HG03521 (cell line): Measurements from ENCODE around the gene HLTF.
"Not testable (repeated sequence)": the region's sequence is repeated elsewhere in the genome, so short reads cannot be mapped to it uniquely, and the experiment has no call there.

Experiments used
- ATAC-seq: cut with Tn5 transposase; IDR thresholded peaks from one replicate; pipeline ENCODE4 v1.9.1; 2021; ENCODE audit warnings: mild to moderate bottlenecking, moderate library complexity; ENCODE audit not compliant: unreplicated experiment

HLTF gene, protein sequence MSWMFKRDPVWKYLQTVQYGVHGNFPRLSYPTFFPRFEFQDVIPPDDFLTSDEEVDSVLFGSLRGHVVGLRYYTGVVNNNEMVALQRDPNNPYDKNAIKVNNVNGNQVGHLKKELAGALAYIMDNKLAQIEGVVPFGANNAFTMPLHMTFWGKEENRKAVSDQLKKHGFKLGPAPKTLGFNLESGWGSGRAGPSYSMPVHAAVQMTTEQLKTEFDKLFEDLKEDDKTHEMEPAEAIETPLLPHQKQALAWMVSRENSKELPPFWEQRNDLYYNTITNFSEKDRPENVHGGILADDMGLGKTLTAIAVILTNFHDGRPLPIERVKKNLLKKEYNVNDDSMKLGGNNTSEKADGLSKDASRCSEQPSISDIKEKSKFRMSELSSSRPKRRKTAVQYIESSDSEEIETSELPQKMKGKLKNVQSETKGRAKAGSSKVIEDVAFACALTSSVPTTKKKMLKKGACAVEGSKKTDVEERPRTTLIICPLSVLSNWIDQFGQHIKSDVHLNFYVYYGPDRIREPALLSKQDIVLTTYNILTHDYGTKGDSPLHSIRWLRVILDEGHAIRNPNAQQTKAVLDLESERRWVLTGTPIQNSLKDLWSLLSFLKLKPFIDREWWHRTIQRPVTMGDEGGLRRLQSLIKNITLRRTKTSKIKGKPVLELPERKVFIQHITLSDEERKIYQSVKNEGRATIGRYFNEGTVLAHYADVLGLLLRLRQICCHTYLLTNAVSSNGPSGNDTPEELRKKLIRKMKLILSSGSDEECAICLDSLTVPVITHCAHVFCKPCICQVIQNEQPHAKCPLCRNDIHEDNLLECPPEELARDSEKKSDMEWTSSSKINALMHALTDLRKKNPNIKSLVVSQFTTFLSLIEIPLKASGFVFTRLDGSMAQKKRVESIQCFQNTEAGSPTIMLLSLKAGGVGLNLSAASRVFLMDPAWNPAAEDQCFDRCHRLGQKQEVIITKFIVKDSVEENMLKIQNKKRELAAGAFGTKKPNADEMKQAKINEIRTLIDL

DNA sequence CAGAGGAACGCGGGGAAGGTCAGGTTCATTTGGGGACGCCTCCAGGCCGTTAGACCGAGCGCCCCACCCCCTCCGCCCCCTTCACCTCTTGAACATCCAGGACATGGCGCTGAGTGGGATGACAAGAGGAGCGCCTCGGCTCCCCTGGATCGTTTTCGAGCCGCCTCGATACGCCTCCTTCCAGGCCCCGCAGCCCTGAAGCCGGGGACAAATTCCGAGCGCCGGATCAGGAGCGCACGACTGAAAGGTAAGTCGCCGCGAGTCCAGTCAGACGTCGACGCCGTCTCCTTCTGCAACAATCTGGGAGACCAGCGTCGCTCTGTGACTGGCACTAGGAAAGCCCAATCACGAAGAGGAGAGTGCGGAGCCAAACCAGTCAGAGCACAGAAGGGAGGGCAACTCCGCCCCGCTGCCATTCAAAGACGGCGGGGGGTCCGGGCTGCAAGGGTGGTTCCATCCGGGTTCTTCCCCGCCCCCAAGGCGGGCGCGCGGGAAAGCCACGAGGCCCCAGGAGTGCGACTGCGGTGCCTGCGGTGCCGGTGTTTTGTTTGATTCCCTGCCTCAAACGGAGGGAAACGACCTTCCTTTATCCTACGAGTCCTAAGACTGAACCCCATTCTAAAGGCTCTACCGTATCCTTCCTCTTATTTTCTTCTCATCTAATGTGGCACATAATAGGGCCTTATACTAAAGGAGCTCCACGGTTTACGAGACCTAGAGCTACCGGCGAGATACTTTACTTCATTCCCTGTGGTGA, at the start of gene HLTF:
Gene HLTF, minus strand, starts transcription at position 302 of the 757 bp plus-strand sequence. Its CDS starts 197 bp downstream, at position 105.
- ATAC-seq: peak; percentile 98

DNA sequence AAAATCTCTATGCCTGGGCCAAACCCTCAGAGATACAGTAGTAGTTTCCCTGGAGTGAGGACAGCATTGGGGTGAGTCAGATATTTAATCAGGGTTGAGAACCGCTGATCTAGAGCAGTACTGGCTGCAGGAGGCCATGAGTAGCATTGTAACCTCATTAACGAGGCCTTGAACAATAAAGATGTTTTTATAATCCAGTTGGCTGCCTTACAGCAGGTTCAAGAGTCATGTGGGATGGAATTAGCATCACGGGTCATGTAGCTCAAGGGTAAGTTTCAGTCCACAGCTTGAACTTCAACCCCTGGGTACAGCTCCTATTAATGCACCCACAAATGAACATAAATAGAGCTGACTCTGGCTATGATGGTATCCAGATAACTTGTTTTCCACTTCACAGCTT, 48.2 kb upstream of the HLTF start:
- ATAC-seq: no peak

DNA sequence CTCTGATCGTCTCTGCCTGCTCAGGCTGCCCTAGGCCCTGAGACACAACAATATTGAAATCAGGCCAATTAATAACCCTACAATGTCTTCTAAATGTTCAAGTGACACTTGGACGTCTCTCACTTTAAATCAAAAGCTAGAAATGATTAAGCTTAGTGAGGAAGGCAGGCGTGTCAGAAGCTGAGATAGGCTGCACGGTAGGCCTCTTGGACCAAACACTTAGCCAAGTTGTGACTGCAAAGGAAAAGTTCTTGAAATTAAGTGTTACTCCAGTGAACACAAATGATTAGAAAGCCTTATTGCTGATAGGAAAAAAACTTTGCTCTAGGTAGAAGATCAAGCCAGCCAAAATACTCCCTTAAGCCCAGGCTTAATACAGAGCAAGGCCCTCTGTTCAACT, 45.3 kb upstream of the HLTF start:
- no peak for ATAC-seq

DNA sequence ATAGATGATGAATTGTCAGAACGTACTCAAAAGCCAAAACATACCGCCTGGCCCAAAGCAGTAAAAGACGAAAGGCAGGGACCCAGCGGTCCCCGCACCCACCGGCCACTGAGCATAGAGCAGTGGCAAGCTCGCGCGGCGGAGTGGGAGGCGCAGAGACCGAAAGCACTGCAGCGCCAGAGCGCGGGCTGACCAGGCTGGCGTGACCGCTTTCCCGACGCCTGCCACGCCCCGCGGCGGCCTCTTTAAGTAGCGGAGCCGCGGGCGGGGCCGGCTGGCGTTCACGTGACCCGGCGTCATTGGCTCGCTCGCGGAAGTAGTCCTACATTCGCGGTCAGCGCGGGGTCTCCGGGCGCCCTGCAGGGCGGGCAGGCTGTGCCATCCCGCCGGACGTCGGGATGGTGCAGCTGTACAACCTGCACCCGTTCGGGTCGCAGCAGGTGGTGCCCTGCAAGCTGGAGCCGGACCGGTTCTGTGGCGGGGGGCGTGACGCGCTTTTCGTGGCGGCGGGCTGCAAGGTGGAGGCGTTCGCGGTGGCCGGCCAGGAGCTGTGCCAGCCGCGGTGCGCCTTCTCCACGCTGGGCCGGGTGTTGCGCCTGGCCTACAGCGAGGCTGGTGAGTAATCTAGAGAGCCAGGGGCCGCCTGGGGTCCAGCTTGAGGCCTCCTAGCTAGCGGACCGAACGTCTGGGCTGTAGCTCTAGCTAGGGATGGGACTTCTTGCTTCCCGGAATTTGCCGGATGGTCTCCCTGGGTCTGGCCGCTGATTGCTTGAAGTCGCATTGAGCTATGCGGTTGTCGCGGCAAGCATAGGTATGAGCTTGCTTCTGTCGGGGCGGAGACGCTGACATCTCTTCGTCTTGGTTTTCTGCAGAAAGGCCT, 43.2 kb upstream of the HLTF start, which contains the start of gene HPS3:
Gene HPS3, plus strand, starts transcription at position 313 of the 880 bp plus-strand sequence. Its CDS starts 86 bp downstream, at position 399.
- ATAC-seq: peak; percentile 96

DNA sequence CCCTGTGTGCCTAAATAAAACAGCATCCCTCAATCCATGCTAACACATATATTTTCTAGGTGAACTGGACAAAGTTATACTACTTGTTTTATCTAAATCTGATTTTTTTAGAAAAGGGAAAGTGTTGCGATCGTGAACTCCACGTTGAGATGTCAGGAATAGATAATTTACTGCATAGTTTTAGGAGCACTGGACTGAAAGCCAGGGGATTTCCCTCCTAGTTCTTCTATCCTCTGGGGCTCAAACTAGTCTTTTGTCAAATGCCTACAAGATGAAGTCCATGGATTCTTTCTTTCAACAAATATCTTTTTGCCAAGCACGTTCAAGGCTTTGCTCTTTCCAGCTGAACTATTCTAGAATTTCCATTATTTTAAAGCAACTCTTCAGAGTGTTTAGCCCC, 42.5 kb upstream of the HLTF start:
- ATAC-seq: no peak

DNA sequence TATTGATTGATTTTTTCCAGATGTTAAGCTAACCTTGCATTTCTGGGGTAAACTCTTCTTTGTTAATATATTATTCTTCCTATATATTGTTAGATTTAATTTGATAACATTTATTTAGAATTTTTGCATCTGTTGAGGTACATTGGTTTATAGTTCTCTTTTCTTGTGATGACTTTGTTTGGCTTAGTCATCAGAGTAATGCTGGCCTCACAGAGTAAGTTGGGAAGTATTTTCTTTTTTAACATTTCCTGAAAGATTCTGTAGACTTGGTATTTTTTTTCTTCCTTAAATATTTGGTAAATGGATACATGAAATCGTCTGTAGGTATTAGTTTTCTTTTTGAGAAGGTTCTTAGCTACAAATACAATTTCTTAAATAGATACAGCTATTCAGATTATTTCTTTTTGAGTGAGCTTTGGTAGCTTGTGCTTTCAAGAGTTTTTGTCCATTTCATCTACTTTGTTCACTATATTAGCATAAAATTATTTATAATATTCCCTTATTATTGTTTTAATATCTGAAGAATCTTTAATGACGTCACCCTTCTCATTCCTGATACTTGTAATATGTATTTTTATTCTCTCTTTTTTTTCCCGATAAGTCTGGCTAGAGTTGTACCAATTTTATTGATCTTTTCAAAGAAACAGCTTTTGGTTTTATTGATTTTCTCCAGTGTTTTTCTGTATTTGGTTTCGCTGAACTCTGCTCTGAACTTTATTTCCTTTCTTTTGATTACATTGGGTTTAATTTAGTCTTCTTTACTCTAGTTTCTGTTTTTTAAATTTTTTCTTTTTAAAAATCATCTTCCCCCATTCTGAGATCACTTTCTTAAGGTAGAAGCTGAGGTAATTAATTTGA, 36.6 kb upstream of the HLTF start:
- ATAC-seq: no peak

DNA sequence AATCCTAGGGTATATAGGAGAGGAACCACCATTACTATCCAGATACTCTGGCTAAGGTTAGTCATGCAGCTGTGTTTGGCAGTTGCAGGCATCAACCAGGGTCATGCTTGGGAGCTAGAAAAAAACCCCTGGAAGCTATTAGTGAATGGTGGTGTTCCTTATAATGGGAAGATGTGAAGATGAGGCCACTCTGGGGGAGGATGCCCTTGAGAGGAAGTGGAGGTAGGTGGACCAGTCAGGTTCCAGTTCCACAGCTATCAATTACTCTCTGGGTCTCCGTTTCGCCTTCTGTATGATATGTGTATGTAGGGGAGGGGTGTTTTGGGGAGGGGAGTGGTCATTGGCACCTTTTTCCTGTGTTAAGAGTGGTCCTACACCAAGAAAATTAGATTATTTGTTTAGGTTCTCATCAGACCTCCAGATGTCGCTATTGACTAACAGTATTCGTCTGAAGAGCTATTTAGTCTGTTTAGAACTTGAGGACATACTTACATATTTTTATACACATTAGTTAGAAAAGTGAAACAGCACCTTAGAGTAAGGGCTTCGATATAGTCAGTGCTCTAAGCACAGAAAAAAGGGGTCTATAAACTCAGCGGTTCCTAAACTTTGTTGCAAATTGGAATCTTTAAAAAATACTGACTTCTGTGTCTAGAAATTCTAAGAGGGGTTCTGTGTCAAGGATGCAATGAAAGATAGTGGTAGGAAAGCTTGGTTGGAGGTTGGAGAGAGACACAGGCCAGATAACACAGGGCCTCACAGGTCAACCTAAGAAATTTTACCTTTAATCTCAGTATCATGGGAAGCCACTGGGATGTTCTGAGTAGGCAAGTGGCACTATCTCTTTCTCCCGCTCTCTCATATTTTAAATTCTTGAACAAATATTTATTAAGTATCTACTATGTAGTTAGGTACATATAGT, 34.0 kb upstream of the HLTF start:
- ATAC-seq: no peak

DNA sequence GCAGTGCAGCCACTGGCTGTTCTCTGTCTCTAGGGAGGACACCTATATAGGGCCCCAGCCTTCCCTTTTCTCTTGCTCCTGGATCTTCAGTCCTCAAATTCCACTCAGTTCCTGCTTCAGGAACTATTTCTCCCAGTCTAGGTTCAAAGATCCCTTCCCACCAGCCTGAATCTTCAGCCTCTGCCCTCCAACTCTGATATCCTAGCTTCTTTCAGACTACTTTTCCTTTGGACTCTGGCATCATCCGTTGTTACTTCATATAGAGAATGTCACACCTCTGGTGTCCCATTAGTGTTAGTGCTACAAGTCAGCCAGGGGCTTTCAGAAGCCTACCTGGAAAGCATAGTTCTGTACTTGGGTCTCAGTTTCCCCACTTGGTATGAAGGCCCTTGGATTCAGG, 33.1 kb upstream of the HLTF start:
- no peak for ATAC-seq

DNA sequence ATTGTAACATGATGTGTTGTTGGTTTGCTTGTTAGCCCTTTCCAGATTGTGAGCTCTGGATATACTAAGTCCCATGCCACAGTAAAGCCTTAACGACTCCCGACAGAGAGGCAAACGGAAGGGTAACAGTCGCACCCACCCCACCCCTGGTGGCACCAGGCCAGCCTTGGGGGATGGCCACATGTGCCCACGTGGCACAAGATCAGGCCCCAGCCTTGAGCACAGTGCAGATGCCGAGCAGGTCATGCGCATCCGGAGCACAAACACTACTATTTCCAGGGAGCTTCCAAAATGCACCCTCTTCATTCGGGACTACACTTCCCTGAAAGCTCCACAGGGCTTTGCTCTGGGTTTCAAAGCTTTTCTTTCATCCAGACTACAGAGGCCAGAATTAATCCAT, 32.4 kb upstream of the HLTF start:
- ATAC-seq: no peak

DNA sequence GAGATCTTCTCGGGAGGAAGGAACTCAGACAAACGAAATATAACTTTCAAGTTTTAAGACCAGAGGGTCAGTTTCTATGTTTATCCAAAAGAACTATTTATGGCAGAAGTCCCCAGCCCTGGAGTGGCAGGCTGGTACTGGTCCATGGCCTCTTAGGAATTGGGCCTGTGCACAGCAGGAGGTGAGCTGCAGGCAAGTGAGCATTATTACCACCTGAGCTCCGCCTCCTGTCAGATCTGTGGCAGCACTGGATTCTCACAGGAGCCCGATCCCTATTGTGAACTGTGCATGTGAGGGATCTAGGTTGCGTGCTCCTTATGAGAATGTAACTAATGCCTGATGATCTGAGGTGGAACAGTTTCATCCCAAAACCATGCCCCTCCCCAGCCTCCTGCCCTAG, 28.8 kb upstream of the HLTF start:
- no peak for ATAC-seq

DNA sequence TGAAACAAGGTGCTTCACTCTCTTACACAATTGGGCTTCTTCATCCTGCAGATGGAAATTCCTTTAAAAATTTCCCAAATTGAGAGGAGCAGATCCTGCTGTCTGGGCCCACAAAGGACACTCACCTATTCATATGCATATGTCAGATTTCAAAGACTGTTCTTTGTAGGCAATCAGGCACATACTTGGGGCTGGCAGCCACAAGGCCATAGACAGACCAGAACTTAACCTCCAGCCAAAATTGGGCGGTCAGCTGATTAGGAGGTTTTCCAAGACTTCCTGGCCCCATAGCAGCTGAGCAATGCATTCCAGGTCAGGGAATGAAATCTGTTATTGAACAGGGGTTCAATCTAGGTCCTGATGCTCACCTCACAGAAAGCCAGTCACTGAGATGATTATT, 28.1 kb upstream of the HLTF start:
- no peak for ATAC-seq

DNA sequence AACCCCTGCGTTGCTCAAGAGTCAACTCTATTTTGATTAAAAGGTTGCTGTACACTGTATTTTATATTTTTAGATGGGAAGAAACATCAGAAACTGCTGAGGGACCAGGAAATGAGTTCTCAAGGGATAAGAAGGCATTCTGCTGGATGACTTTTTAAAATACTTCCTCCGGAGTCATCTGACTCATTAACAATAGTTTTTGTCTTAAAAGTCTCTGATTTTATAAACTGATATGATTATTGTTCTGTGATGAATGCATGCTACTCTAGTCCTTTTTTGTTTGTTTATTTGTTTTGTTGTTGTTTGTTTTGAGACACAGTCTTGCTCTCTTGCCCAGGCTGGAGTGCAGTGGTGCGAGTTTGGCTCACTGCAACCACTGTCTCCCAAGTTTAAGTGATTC, 18.2 kb upstream of the HLTF start:
- ATAC-seq: no peak

DNA sequence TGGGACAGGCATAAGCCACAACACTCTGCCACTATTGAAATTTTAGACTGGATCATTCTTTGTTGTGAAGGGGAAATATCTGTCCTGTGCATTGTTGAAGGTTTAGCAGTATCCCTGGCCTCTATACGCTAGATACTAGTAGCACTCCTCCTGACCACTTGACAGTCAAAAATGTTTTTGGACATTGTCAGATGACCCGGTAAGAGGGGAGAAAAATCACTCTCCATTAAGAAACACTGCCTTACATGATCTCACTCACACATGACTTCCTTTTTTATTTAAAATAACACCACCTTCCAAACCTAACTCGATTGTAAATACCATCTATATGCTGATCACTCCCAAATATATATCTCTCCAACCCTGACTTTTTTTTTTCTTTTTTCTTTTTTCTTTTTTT, 15.3 kb upstream of the HLTF start:
- ATAC-seq: no peak

DNA sequence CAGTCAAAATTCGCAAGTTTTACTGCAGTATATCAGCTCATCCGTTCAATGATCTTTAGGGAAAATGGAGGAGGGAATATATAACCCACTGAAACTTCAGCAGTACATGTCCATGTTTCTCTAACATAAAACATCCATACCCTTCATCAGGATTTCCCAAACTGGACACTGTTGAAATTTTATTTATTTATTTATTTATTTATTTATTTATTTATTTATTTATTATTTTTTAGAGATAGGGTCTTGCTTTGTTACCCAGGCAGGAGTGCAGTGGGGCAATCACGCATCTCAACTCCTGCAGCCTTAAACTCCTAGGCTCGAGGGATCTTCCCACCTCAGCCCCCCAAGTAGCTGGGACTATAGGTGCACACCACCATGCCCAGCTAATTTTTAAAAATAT, 14.8 kb upstream of the HLTF start:
- no peak for ATAC-seq

DNA sequence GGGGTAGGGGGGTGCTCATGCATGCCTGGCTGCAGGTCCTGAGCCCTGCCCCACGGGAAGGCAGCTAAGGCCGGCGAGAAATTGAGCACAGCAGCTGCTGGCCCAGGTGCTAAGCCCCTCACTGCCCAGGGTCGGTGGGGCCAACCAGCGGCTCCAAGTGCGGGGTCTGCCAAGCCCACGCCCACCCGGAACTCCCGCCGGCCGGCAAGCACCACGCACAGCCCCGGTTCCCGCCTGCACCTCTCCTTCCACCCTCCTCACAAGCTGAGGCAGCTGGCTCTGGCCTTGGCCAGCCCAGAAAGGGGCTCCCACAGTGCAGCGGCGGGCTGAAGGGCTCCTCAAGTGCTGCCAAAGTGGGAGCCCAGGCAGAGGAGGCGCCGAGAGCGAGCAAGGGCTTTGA, 11.7 kb upstream of the HLTF start:
- ATAC-seq: not testable (repeated sequence)

DNA sequence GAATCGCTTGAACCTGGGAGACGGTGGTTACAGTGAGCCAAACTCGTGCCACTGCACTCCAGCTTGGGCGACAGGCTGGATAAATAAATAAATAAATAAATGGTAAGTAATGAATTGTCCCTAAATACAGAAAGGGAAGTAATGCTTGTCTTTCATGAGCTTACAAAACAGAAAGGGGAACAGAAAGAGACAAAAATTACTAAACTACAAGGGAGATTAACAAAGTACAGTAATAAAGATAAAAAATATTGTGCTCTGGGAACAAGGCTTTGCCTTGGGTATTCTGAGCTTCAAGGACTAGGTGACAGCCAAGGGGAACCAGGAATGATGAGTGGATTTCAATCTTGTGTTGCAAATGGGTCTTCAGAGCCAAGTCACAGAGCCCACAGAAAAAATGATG, 9.2 kb upstream of the HLTF start:
- peak; percentile 84 for ATAC-seq

DNA sequence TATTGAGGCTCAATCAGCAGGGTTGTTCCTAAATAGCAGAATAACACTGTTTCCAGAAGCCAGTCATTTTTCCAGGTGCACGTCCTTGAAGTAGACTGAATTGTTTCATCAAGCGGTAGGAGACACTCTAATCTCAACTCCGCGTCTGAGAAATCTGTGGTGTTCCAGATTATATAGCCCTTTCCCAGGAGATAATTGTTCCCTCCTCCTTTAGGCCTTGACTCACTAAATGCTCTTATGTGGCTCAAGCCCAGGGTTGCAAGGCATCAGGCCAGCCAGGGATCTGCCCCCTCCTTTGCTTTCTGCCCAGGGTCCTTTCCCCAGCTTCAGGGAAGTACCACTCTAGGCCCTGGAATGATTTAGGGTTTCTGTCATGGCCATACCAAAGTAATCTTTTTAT, 5.7 kb upstream of the HLTF start:
- no peak for ATAC-seq

DNA sequence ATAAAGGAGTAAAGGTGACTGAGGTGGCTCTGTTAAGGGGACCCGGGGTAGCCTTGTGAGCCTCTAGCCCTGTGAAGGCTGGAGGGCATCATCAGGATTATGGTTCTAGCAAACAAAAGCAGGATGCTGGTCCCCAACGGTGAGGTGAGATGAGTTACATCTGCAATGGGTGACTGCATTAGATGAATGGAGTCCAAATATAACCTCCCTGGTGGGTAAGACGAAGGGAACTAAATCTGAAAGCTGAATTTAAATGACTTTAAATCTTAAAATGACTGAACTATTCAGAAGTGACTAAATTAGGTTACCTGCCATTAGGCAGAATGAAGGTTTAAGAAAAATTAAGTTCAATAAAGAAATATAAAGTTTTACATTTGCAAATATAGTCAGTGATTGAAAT, 4.6 kb upstream of the HLTF start:
- no peak for ATAC-seq
